Medulla oblongata (tissue), 1 donor: ENCODE results near the gene THAP4.
A peak's percentile ranks its signal among the peaks of the same experiment; 100 is the strongest.
"Not testable (repeated sequence)": the region's sequence is repeated elsewhere in the genome, so short reads cannot be mapped to it uniquely, and the experiment has no call there.

Source experiments
- DNase-seq: peaks from one replicate; pipeline ENCODE4 v3.0.0-alpha.2; 2015; ENCODE audit errors: extremely low spot score

THAP4 gene

GRCh38 chr2:241613017-241613780 is 23.8 kb downstream of the THAP4 start:
- no peak for DNase-seq

- DNase-seq = no peak
Measured at GRCh38 chr2:241612156-241613016, 24.6 kb downstream of the THAP4 start.

GRCh38 chr2:241611062-241611461 is 25.9 kb downstream of the THAP4 start:
- no peak for DNase-seq

GRCh38 chr2:241609859-241610793 is 26.8 kb downstream of the THAP4 start:
- DNase-seq = peak; percentile 71

GRCh38 chr2:241608881-241609280 is 28.1 kb downstream of the THAP4 start:
- DNase-seq = no peak

- DNase-seq = no peak
Measured at GRCh38 chr2:241607162-241607885, 29.6 kb downstream of the THAP4 start.

GRCh38 chr2:241606186-241606585 is 30.8 kb downstream of the THAP4 start:
- no peak for DNase-seq

GRCh38 chr2:241603686-241604085 is 33.3 kb downstream of the THAP4 start:
- no peak for DNase-seq

GRCh38 chr2:241602720-241603119 is 34.2 kb downstream of the THAP4 start:
- DNase-seq = no peak

GRCh38 chr2:241601841-241602240 is 35.1 kb downstream of the THAP4 start:
- no peak for DNase-seq

GRCh38 chr2:241599615-241600014 is 37.3 kb downstream of the THAP4 start:
- DNase-seq = no peak

GRCh38 chr2:241598487-241598886 is 38.5 kb downstream of the THAP4 start:
- DNase-seq = no peak

GRCh38 chr2:241598061-241598460 is 38.9 kb downstream of the THAP4 start:
- DNase-seq = no peak

- DNase-seq = no peak
Measured at GRCh38 chr2:241597561-241597960, 39.4 kb downstream of the THAP4 start.

GRCh38 chr2:241595600-241596140 is 41.3 kb downstream of the THAP4 start:
- DNase-seq = no peak

GRCh38 chr2:241593271-241593670 is 43.7 kb downstream of the THAP4 start:
- DNase-seq = no peak

GRCh38 chr2:241592126-241592845 is 44.7 kb downstream of the THAP4 start:
- no peak for DNase-seq

- not testable (repeated sequence) for DNase-seq
Measured at GRCh38 chr2:241590496-241591455, 46.2 kb downstream of the THAP4 start.

- not testable (repeated sequence) for DNase-seq
Measured at GRCh38 chr2:241589863-241590262, 47.1 kb downstream of the THAP4 start.
